Stimulated activated CD4-positive, alpha-beta T cell treated with anti-CD3 and anti-CD28 coated beads, TNF-alpha, amount 100 ng/mL, for 1 hour (primary cell): ENCODE measurements around the gene CLSTN3.

Source experiments
- DNase-seq, 3 donors: peaks; one replicate each; pipeline ENCODE4 v3.0.0-alpha.2; 2020; ENCODE audit warnings: low read depth in 3 of 3, low spot score in 1 of 3

Gene CLSTN3

DNA sequence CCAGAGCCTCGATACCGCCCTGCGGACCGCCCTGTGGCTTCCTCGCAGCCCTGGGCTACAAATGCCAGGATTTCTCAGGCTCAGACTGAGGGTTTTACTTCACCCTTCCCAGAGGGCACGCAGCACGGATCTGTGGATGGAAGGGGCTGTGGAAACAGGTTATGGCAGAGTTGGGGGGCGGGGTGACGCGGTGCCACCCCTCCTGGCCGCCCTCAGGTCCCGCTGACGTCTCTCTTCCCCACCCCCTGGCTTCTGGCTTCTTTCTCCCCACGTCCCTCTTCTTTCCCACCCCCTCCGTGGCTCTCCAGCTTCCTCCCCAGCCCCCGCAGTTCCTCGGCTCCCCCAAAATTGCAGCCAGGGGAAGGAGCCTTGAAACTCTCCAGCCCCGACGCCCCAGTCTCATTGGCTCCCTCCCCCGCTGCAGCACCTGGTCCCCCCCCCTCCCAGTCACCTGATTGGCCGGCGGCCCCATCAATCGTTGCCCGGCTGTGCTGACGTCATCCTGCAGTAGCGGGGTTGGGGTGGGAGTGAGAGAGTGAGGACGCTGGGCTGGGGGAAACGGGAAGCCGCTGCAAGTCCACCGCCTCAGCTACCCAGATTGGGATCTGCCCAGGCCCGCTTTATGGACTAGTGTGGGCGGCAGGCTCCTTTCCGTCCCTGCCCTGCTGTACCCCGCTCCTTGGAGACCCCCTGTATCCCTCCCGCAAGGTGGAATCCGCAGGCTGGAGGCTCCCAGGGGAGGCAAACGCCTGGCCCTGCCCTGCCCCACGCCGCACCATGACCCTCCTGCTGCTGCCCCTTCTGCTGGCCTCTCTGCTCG is at the start of gene CLSTN3:
CLSTN3 (plus strand) TSS at position 500 of the 820 bp plus-strand sequence; CDS start at position 778, 278 bp downstream.
- peak; percentile 66 to 77 (median 76) for DNase-seq

DNA sequence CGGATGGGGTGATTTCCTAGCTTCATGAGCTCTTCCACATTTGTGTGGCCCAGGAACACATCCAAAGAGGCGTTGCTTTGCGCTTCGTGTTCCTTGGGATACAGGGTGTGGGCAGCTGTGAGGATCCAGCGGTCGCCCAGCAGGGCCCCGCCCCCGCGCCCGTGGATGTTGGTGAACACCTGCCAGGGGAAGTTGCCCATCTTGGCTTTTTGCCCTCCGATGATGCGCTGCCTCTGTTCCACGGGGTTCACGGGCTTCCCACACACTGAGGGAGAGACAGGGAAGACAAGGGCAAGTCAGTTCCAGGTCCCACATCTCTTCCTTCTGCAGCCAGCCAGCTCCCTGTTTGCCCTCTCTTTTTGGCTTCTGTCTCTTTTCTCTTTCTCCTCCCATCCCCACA is 49.1 kb upstream of the CLSTN3 start:
- DNase-seq: no peak

GRCh38 chr12:7083125-7083524 is 47.0 kb upstream of the CLSTN3 start:
- no peak for DNase-seq

- DNase-seq: no peak
These were observed 40.8 kb upstream of the CLSTN3 start for GRCh38 chr12:7089196-7089871.

GRCh38 chr12:7090222-7090998 is 39.8 kb upstream of the CLSTN3 start:
- DNase-seq: no peak

DNA sequence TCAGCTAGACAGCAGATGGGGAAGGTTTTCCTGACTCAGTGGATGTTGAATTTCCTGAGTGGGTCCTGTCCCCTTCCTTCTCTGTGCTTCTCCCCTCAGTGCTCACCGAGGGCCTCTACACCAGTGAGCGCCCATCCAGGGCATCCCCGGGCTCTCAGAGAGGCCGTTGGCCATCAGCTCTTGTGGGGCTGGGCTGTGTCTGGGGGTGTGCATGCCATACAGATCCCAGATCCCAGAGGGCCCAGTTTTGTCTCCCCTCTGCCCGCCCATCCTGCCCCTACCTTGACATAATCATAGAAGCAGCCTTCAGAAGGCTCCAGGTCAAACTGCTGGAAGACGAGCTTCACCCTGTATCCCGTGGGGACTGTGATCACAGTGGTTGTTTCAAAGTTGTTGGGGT is 39.0 kb upstream of the CLSTN3 start:
- no peak for DNase-seq

DNA sequence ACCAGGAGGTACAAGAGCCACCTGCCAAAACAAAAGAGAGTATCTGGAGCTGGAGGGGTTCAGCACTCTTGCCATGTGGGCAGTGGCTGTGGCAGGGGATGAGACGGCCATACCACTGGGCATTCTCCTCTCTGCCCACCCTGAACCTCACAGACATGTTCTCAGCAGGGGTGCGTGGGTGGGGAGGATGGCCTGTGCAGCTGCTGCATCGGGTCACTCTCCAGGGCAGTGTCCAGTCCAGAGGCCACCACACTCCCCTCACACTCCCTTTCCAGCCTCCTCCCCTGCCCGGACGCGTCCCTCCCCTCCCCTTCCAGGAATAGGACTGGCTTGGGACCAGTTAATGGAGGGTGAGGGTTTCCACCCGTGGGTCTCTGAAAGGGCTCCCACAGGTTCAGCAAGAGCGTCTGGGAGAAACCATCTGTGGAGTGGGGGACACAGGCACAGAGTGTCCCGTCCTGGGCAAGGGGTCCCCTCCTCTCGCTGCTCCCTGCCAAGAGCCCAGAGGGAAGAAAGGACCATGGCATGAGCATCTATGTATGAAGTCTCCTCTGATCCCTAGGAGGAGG is 38.4 kb upstream of the CLSTN3 start:
- no peak for DNase-seq

DNA sequence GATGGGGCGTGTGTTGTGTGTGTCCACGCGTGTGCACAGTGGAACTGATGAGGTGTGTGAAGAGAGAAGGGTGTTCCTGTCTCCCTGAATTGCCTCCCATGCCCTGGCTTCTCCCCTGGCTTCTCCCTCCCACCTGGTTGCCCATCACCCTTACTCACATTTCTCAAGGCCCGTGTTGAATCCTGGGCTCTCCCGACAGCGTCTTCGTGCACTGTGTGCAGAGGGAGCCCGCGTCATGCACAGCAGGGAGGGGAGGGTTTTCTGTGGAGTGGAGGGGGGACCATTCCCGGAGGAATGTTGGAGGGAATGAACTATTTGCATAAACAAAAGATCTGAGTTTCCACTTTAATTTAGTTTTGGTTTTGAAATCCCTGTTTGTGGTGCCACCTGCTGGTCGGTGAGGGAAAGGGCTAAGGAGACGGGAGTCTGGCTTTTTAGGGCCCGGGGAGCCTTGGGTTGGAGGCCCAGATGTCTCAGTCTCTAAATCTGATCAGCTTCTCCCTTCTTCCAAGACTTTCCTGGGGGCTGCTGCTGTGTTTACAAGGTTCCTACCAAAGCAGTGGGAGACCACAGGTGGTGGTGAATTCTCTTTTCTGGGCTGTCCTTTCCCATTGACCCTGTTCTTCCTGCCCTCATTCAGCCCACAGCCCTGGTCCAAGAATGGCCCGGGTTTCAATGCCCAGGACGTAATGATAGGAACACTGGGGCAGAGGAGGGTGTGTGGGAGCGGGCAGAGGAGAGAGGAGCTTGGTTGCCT is 37.8 kb upstream of the CLSTN3 start, which contains the start of gene C1R:
C1R (minus strand) TSS at position 217 of the 757 bp plus-strand sequence; CDS start at position 160, 57 bp downstream.
- DNase-seq: peak; percentile 26 to 58 (median 32)

DNA sequence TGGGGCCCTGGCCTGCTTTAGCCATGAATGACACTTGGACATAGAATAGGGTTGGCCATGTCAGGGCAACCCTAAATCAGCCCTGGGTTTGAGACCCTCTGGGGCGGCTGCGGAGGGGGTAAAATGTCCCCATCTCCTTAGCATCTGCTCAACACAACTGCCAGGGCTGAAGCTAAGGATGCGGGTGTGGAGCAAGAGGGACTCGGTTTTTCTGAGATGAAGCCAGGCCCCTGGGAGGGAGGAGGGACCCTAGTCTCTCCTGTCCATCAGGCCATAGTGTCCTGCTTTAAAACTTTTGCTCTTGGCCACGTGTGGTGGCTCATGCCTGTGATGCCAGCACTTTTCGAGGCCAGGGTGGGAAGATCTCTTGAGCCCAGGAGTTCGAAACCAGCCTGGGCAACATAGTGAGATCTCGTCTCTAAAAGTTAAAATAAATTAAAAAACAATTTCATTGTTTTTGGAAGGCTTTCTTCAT is 37.1 kb upstream of the CLSTN3 start:
- DNase-seq: no peak

DNA sequence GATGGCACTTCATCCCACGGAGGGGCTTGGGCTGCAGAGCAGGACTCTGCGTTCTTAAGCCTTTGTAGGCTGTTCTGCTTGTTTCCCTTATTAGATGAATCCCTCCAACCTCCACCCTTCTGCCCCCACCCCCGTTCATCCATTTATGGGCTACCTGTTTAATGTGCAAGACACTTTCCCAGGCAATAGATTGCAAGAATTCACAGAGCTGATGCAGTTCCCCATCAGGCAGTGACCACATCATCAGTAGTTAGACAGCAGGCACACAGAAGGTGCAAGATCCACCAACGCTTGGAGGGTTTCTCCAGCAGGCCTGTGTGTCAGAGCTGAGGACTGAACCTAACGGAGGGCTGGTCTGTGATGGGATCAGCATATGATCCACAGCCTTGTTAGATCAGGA is 36.7 kb upstream of the CLSTN3 start:
- no peak for DNase-seq

DNA sequence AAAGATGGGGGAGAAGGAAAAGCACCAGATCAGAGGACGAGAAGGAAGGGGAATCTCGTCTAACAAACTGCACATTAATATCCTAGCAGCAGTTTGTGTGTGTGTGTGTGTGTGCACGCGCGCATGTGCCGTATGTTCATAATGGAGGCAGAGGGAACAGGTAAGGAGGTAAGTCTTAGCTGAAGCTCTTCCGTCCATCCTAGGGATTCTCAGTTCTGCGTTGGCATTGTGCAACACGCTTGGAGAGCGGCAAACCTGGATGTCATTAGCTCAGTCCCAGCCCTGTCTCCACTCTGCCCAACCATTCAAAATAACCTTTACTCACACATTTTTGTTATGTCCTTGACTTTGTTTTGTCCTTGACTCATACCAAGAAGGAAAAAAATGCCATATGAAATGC is 36.3 kb upstream of the CLSTN3 start:
- DNase-seq: no peak

DNA sequence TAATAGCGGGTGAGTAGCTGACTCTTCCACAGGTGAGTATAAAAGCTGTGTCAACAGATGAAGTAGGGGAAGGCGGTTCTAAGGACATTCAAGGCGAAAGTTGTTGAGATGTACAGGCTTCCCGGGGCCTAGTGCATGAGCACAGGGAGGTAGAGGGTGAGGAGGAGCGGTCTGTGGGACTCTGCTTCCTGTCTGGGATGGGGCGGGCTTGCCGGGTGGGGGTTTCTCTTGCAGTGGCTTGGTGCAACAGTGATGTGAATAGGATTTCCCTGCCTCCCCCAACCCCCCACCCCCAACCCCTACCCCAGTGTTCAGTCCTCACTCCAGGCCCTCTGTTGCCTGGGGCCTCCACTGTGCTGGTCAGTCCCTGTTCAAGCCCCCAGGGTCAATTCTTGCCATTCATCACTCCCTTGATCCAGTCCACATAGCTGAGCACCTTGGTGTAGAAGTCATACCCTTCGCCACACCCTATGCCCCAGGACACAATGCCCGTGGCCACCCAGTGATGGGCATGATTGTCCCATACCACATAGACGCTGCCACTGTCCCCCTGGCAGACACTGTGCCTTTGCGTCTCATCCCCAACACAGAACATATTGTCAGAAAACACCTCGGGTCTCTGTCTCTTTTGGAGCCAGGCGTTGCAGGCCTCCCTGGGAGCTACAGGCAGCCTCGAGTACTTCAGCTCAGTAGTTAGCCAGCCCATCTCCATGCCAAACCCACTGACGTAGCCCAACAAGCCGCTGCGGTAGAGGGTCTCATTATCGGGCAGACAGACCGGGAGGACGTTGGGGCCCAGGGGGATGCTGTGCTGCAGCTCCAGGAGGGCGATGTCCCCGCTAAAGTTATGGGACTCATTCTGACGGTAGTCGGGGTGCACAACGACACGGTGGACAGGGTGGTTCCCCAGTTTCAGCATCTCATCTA is 33.9 kb upstream of the CLSTN3 start:
- DNase-seq: no peak

- DNase-seq: no peak
These were observed 33.2 kb upstream of the CLSTN3 start for GRCh38 chr12:7096979-7097378.

GRCh38 chr12:7099290-7099996 is 30.7 kb upstream of the CLSTN3 start:
- DNase-seq: no peak

DNA sequence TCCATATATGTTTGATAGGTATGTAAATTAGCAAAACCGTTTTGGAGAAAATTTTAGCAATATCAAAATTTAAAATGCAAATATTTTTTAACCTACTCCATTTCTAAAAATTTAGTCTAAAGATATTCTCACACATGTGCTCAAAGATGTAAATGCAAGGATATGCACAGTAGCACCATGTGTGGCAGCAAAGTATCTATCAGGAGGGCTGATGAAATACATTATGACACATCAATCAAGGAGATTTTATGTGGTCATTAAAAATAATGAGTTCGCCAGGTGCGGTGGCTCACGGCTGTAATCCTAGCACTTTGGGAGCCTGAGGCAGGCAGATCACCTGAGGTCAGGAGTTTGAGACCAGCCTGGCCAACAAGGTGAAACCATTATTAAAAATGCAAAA is 29.9 kb upstream of the CLSTN3 start:
- no peak for DNase-seq

- no peak for DNase-seq
These were observed 29.0 kb upstream of the CLSTN3 start for GRCh38 chr12:7101047-7101693.

DNA sequence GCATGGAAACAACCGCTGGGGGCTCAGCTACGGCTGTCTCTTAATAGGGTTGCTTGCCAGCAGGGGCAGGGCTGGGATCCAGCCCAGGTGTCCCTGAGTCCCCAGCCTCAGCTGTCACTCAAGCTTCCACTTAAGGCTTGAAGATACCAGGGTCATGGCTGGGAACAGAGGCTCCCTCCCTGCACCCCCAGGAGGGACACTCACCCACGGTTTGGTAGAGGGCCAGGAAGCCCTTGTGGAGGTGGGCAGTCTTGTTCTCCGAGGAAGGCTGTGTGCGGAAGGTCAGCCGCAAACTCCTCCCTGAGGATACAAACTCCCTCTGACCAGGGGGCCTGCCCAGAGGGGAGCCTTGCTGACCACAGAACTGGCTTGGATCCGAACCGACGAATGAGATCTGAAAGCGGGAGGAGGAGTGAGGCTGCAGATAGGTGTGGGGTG is 28.5 kb upstream of the CLSTN3 start:
- no peak for DNase-seq

GRCh38 chr12:7102582-7102981 is 27.6 kb upstream of the CLSTN3 start:
- no peak for DNase-seq
